ENCODE measurements around the gene PDE9A.
"Not testable (repeated sequence)": the region's sequence is repeated elsewhere in the genome, so short reads cannot be mapped to it uniquely, and the experiment has no call there.

The PDE9A gene

GRCh38 chr21:42781150-42781970, 127.9 kb downstream of the PDE9A start:
- no peak for DNase-seq

- no peak for DNase-seq
Observed at GRCh38 chr21:42781971-42782722, 128.7 kb downstream of the PDE9A start.

GRCh38 chr21:42782723-42783242, 129.4 kb downstream of the PDE9A start:
- DNase-seq, result no peak

- DNase-seq, result no peak
Observed at GRCh38 chr21:42784276-42784675, 130.9 kb downstream of the PDE9A start.

DNA sequence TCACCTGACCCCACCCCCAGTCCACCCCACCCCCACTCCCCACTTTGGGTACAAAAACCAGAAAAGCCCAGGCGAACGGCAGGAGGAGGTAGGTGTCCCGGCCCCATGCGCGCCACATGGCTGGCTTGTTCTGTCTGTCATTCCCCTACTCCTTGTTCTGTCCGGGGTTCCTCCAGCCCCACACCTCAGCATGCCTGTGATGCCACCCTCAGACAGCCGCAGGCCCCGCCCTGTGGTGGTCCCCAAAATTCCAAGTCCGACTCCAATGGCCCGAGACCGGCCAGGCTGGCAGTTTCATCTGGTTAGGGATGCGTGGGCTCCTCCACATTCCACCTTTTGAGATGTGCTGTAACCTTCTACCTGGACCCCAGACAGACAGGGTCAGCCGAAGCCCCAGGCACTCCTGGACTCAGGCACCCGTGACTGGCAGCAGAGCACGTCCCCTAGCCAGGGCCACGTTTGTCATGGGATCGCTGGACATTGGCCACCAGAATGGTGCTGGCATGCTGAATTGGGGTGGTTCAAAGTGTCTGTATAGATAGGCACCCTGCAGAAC, 131.6 kb downstream of the PDE9A start:
- DNase-seq, result no peak

DNA sequence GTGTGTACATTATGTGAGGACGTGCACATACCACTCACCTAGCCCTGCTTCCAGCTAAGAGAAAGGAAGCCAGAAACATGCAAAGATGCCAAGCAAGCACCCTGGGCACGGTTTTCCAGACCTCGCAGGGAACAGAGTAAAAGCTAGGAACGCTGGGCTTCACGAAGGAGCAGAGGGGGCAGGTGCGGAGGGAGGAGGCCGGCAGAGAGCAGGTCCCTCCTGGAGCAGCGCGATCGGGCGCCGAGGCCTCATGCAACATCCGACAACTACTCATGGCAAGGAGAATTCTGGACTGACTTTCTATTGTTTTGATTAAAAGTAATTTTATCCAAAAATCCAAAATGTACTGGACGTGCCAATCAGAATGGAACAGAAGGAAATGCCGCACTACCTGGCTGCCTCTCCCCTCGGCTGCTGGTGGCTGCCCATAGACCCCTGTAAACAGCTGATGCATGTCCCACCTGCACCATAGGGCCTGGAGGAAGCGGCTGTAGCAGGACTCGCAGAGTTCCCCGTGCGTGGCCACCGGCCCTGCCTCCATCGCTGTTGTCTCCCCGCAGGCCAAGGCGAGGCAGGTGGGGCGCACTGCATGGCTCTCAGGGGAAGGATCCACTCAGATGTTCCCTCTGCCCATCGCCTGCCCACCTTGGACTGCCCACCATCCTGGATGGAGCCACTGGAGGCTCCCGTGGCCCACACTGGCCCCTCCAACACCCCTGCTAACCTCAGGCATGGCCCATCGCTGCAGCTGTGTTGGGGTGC, 132.4 kb downstream of the PDE9A start:
- no peak for DNase-seq

DNA sequence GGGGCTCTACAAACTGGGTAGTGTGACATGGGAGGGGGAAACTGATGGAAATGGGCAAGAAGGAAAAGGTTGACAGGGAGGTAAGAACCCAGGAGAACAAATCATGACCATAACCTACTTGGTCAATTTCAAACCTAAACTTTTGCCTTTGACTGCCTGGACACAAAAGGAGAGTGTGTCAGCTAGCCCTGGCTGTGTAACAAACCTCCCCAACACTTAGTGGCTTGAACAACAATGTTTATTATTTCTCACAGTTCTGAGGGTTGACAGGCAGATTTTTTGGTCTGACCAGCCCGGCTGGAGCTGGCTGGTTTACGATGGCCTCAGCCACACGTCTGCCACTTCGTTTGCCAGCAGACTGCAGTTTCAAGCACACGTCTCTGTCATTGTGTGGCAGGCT, 133.5 kb downstream of the PDE9A start:
- no peak for DNase-seq

DNA sequence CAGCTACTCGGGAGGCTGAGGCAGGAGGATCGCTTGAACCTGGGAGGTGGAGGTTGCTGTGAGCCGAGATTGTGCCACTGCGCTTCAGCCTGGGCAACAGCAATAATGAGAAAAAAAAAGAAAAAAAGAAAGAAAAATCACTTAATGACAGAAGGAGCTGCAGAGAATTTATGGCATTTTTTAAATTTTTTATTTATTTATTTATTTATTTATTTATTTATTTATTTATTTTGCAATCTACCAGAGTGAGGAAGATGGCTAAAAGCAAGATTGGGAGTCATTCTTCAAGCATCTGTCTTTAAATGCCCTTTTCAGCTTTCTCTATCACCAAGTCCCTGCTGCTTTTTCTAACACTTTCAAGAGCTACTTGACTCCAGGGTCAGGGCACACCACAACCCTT, 134.2 kb downstream of the PDE9A start:
- no peak for DNase-seq

- no peak for DNase-seq
Observed at GRCh38 chr21:42790520-42791065, 137.2 kb downstream of the PDE9A start.

- no peak for DNase-seq
Observed at GRCh38 chr21:42793774-42794173, 140.4 kb downstream of the PDE9A start.

DNA sequence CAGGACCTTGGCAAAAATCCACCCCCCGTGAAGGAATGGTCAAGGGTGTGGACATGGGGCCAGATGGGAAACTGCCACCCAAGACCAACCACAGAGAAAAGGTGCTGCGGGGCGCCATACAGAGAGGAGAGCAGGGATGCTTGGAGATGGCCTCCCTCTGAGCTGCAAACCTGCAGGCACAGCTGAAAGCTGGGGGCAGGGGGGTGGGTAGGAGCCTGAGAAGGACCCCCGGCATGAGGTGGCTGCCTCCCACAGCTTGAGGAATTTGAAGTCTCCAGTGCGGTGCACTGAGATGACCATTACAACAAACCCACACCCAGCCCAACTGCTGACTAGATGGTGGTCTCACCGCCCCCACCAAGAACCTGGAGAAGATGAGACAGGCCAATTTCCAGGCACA, 141.1 kb downstream of the PDE9A start:
- no peak for DNase-seq

- no peak for DNase-seq
Observed at GRCh38 chr21:42796327-42797062, 143.1 kb downstream of the PDE9A start.

- no peak for DNase-seq
Observed at GRCh38 chr21:42797522-42797921, 144.1 kb downstream of the PDE9A start.

DNA sequence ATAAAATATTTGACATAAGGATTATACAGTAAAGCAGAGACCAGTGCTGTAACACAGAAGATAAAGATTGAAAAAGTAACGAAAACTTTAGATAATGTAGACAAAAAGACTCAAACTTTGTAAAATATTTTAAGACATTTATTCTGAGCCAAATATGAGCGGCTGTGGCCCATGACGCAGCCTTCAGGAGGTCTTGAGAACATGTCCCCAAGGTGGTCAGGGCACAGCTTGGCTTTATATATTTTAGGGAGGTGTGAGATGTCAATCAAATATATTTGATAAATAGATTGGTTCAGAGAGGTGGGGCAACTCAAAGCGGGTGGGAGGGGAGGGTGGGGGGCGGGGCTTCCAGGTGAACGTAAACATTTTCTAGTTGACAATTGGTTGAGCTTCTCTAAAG, 144.7 kb downstream of the PDE9A start:
- no peak for DNase-seq

DNA sequence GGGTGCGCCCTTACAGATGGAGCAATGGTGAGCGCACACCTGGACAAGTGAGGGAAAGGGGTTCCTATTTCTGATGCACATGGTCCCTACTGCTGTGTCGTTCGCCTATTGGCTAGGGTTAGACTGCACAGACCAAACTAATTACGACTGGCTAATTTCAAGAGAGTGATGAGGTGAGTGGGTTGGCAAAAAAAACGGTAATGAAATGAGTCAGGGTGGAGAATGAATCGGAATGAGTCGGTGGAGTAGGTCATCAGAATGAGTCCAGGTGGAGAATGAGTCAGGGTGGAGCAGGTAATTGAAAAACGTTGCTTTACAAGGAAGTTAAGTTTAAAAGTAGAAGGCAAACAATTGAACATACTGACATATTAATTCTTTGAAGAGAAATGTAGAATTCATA, 146.1 kb downstream of the PDE9A start:
- no peak for DNase-seq

DNA sequence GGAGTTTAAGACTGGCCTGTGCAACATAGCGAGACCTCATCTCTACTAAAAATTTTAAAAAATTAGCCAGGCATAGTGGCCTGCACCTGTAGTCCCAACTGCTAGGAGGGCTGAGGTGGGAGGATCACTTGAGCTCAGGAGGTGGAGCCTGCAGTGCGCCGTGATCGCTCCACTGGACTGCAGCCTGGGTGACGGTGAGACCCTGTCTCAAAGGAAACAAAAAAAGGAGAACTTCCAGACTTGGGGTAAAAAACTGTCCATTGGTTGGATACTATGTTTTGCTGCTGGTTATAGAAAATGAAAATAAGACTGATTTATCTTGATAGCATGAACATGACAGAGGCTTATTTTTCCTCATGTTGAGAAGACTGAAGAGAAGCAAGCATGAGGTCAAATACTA, 146.5 kb downstream of the PDE9A start:
- no peak for DNase-seq

DNA sequence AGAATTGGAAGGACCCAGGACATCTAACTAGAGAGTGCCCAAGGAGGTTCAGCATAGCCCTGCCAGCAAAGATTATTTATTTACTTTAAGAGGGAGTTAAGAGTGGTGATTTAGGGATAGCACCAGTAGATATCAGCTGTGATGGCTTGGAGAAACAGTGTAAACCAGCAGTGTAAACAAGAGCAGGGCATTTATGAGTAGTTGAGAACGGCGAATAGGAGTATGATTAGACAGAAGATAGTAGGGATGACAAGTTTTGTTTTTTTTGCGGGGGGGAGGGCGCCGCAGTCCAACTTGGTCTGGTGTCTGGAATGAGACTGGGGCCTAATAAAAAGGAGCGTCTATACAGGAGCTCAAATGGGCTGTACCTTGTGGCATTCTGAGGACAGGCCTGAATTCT, 148.2 kb downstream of the PDE9A start:
- not testable (repeated sequence) for DNase-seq

- DNase-seq, result no peak
Observed at GRCh38 chr21:42806509-42807140, 153.2 kb downstream of the PDE9A start.

DNA sequence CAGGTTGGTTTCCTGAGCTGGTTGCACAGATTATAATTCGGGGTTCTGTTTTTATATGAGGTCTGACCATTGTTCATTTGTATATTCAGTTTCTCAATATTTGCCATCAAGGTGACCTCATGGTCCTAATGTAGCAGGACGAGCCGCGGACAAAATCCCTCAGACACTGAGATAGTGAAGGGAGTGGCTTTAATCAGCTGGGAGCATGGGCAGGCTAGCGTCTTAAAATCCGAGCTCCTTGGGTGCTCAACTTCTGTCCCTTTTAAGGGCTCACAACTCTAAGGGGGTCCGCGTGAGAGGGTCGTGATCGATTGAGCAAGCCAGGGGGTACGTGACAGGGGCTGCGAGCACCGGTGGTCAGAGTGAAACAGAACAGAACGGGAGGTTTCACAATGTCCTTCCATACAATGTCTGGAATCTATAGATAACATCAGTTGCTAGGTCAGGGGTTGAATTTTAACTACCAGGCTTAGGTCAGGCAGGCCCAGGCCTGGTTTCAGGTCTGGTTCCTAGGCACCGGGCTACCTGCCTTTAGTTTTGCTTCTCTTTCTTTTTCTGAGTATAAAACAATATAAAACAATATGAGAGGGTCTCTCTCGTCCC, 154.0 kb downstream of the PDE9A start:
- DNase-seq, result not testable (repeated sequence)

DNA sequence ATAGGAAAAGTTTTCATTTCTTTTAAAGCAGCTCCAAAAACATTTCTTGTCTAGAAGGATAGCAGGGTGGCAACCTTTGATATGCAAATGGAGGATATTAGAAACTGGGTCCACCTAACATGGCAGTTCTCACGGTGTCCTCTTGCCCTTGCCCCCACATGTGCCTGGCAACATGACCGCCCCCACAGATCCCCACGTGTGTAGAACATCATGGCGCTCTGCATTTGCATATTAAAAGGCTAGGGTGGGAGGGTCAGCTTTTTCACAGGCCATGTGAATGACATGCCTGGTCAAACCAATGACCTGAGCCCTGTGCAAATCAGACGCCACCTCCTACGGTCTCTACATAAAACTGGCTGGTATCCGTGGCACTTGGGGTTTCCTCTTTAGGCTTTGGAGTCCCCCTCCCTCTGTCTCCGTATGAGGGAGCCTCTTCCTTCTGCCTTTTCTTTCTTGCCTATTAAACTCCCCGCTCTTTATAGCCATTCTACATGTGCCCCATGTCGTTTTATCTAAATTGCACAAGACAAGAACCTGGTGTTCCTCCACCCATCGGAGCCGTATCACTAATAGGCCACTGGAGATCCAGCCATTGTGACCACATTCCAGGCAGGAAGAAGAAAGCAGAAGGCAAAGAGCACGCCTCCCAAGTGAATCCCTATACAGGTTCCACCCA, 154.7 kb downstream of the PDE9A start:
- DNase-seq, result no peak

Data from MV-4-11 (cell line).